NCI-H2029 treated with DMSO at 0.1 percent for 48 hours (cell line): Measurements from ENCODE around the gene BCR.

Experiments used
- DNase-seq: peaks from one replicate; lab custom pipeline; 2025; lab: John Stamatoyannopoulos, UW

The BCR gene

GRCh38 chr22:23177197-23177596 is 3.1 kb upstream of the BCR start:
- DNase-seq, result no peak

GRCh38 chr22:23178512-23179254 is 1.6 kb upstream of the BCR start:
- no peak for DNase-seq

- DNase-seq, result no peak
Measured at GRCh38 chr22:23179381-23180299, 669 bp upstream of the BCR start.

GRCh38 chr22:23180893-23181720 is 798 bp downstream of the BCR start:
- DNase-seq, result no peak

- DNase-seq, result no peak
Measured at GRCh38 chr22:23181721-23182308, 1.5 kb downstream of the BCR start.

- peak; percentile 82 for DNase-seq
Measured at GRCh38 chr22:23182309-23183060, 2.2 kb downstream of the BCR start.

GRCh38 chr22:23183061-23183698 is 2.9 kb downstream of the BCR start:
- peak; percentile 35 for DNase-seq

- DNase-seq, result no peak
Measured at GRCh38 chr22:23184100-23184763, 3.9 kb downstream of the BCR start.

GRCh38 chr22:23184764-23185113 is 4.4 kb downstream of the BCR start:
- peak; percentile 61 for DNase-seq

GRCh38 chr22:23187211-23187610 is 6.9 kb downstream of the BCR start:
- no peak for DNase-seq

- no peak for DNase-seq
Measured at GRCh38 chr22:23187871-23188700, 7.8 kb downstream of the BCR start.

- no peak for DNase-seq
Measured at GRCh38 chr22:23190526-23190925, 10.2 kb downstream of the BCR start.

- peak; percentile 81 for DNase-seq
Measured at GRCh38 chr22:23192133-23192532, 11.8 kb downstream of the BCR start.

- DNase-seq, result no peak
Measured at GRCh38 chr22:23192558-23192957, 12.2 kb downstream of the BCR start.

GRCh38 chr22:23193196-23193827 is 13.0 kb downstream of the BCR start:
- DNase-seq, result no peak

- no peak for DNase-seq
Measured at GRCh38 chr22:23193882-23194281, 13.6 kb downstream of the BCR start.

GRCh38 chr22:23196165-23196564 is 15.9 kb downstream of the BCR start:
- no peak for DNase-seq

- DNase-seq, result no peak
Measured at GRCh38 chr22:23197836-23198235, 17.5 kb downstream of the BCR start.

- DNase-seq, result no peak
Measured at GRCh38 chr22:23199159-23199558, 18.9 kb downstream of the BCR start.
